ENCODE data around the gene FNDC1.
"Not testable (repeated sequence)": the region's sequence is repeated elsewhere in the genome, so short reads cannot be mapped to it uniquely, and the experiment has no call there.

FNDC1 gene

DNA sequence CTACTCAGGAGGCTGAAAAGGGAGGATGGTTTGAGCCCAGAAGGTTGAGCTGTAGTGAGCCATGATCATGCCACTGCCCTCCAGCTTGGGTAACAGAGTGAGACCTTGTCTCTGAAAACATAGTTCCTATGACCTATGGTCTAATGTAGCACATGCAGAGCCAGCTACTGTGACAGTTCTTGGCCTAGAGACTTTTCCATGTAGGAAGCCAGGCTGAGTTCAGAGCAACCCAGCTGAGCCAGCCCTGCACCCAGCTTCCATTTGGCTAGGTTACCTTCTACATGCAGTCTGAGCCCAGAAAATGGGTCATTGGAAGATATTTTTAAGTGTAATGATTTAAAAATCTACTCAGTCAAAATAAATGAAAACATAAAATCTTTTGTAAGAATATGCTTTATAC, 92.8 kb downstream of the FNDC1 start:
- DNase-seq = no peak

DNA sequence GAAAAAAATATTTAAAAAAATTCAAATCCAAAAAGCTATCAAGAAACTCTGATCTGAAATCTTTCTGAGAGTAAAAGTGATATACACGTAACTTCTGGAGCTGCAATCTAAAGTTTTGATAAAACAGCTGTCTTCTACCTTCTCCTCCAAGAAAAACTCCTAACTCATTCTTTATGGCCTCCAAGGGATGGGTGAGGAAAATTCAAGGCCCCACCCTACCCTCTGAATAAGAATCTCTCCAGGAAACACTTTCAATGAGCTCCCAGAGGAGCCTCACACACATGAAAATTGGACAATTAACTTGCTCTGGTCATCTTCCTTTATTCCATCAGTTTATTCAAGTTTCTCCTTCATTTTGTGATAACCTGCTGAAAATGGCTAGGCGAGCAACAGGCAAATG, 93.4 kb downstream of the FNDC1 start:
- no peak for DNase-seq

DNA sequence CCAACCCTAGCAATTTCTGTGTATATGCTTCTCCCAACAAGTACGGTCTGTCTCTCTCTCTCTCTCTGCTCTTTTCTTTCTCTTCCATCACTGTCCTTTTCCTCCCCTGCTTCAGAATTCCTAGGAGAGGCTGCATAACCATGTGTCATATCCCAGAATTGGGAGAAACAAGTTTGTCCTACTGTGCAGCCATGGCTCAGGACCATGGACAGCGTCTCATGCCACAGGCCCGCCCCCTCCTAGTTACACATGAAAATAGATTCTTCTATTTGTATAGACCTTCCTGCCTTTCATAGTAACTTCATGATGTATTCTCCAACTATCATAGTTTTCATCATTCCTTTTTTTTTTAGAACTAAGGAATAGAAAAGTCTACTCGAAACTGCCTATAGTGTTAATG, 98.0 kb downstream of the FNDC1 start:
- DNase-seq = no peak

DNA sequence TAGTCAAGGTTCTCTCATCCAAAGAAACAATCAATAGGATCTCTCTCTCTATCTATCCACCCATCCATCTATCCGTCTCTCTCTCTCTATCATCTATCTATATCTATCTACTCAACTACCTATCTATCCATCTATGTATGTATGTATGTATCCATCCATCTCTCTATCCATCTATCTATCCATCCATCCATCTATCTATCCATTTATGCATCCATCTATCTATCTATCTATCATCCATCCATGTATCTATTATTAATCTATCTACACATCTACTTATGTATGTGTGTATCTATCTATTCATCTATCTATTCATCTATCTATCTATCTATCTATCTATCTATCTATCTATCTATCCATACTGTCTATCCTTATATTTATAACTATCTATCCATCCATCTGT, 99.3 kb downstream of the FNDC1 start:
- no peak for DNase-seq

DNA sequence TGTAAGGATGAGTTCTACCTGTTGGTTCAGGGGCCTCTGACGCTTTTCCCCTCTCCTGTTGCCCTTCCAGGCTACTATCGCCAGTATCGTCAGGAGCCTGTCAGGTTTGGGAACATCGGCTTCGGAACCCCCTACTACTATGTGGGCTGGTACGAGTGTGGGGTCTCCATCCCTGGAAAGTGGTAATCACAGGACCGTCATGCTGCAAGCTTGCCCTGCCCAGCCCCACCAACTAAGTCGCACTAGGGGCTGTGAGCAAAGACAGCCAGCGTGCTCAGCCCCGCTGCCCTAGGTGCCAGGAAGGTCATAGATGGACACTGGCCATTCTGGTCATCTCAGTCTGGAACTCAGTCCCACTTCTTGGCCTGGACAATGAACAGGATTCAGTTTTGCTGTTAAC, 102.1 kb downstream of the FNDC1 start:
- DNase-seq = no peak

DNA sequence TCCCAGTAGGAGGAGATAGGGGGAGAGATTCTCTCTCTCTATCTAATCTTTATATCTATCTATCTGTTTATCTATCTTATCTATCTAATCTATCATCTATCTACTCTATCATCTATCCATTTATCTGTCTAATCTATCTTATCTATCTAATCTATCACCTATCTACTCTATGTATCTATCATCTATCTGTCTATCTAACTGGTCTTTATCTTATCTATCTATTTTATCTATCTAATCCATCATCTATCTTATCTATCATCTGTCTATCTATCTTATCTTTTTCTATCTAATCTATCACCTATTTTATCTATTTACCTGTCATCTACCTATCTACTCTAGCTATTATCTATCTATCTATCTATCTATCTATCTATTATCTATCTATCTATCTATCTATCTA, 109.4 kb downstream of the FNDC1 start:
- DNase-seq = no peak

DNA sequence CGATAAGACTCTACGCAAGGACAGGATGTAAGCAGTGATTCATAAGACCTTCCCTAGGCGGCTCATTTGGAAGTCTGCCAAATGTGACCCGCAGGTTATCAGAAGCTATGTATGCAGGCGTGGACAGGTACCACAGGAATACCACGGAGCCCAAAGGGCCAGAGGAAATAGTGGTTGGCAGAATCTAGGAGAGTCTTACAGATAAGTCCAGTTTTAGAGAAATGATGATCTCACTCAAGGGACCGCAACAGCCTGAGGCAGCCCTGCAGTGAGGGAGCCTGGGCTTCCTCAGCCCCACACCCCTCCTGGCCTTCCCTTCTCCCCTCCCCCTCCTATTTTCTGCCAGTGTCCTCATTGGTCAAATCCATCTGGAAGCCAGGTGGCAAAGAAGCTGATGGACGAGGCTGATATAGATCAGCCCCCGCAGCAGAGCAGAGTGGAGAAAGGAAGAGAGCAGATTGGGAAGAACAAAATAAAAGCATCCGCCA, 110.6 kb downstream of the FNDC1 start:
- DNase-seq = no peak

DNA sequence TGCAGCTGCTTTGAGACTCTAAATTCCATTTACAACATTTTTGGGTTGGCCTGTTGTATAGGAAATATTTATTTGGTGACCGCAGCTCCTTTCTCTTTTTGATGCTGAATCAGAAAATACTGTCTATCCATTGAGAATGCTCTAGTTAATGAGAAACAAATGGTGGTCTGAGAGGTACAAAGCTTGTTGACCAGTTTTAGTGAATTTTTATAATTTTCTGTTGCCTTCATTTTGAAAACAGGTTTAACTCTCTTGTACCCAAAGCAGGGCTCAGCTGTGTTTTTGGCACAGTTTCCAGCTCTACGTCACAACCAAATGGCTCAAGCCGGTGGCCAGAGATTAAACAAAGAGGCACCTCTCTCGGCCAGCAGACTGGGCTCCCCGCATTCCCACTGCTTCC, 113.2 kb downstream of the FNDC1 start:
- no peak for DNase-seq

DNA sequence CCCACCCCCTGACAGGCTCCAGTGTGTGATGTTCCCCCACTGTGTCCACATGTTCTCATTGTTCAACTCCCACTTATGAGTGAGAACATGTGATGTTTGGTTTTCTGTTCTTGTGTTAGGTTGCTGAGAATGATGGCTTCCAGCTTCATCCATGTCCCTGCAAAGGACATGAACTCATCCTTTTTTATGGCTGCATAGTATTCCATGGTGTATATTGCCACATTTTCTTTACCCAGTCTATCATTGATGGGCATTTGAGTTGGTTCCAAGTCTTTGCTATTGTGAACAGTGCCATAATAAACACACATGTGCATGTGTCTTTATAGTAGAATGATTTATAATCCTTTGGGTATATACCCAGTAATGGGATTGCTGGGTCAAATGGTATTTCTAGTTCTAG, 115.5 kb downstream of the FNDC1 start:
- DNase-seq = not testable (repeated sequence)

DNA sequence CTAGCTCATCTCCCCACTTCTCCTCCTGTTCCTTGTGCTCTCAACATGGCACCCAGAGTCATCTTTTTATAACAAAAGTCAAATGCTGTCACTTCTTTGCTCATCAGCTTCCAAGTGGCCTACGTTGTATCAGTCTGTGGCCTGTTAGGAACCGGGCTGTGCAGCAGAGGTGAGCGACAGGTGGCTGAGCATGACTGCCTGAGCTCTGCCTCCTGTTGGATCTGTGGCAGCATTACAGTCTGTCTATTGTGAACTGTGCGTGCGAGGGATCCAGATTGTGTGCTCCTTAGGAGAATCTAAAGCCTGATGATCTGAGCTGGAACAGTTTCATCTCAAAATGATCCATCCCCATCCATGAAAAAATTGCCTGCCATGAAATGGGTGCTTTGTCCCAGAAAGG, 129.6 kb downstream of the FNDC1 start:
- no peak for DNase-seq

DNA sequence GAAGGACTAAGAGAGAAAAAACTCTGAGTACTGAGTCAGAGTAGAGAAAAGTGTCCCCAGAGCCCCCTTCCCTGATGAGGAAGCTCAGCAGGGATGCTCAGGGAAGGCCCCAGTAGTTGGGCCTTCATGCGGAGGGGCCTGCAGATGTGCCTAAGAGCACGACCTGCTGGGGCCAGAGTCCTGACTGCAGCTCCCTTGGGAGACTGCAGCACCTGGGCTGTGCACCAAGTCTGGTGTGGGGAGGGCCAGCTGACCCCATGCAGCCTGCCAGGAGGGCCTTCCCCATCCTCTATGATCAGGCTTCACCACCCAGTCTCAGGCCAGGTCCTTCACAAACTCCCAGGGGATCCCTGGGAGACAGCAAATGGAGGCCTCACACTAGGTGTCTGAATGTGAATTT, 130.4 kb downstream of the FNDC1 start:
- no peak for DNase-seq

DNA sequence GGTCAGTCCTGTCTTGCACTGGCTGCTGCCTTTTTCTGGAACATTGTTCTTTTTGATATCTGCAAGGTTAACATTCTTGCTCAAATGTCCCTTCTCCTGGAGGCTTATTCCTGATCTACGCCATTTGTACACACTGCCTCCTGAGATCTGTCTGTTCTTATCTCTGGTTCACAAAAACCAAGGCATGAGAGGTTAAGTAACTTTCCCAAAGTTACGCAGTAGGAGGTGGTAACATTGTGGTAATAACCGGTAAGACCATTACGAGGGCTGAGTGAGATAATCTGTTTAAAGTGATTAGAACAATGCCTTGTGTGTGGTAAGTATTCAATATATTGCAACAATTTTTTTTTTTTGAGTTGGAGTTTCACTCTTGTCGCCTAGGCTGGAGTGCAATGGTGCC, 132.1 kb downstream of the FNDC1 start:
- DNase-seq = no peak

DNA sequence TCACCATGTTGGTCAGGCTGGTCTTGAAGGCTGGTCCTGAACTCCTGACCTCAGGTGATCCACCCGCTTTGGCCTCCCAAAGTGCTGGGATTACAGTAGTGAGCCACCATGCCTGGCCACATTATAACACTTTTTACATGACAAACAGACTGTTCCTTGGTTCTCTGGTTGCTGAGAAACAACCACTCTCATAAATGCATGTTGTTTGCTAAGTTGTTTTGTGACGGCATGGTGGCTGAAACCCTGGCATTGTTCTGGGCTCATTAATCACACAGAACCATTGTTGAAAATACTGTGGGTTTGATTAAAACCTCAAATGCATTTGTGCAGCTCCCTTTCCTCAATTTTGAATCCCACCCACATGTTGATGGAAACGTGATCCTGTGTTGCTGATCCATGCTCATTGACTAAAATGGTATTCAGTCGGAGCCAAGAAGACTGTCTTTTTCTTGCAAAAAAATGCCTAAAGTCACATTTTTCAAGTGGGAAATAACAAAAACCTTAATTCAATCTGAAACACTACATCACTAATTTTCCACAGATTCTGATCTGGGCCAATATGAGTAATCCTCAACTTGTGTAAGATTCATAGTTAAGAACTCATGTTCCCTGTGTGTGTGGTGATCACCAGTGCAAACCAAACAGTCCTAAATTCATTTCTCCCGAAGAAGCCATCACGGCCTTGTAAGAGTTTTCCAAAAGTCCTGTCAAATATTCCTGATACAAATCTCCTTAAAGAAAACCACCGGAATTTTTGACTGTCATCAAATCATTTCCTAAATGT, 132.8 kb downstream of the FNDC1 start:
- DNase-seq = no peak

DNA sequence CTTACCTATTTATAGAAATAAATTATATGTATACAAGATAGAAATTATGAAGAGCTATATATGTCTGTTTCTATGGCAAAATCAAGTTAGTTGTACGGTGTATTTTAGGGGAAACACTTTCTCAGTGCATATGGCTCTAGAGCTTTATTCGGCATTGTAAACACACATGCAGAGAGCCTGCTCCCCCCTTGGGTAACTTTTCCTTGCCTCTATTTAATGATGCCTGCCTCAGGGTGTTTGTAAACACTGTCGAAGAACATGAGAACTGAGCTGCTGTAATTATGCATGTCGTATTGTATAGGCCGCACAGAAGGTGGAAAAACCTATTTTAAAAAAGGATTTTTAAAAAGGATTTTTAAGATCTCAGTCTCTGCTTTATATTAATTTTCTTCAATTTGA, 133.4 kb downstream of the FNDC1 start:
- DNase-seq = no peak

DNA sequence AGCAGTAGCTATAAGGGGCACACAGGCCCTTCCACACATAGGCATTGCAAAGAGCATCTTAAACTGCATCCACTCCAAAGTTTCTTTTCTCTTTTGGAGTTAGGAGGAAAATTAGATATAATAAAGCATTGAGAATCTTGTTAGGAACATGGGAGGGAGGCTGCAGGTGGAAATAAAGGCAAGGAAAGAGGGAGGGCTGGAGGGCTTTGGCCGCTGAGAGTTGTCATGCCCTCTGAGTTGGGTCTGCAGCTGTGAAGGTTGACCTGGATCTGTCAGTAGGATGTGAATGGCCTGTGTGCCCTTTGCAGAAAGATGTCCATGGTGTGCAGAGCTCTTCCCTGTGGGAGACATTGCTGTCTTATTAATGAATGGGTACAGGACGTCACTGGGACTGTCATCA, 134.0 kb downstream of the FNDC1 start:
- DNase-seq = no peak

DNA sequence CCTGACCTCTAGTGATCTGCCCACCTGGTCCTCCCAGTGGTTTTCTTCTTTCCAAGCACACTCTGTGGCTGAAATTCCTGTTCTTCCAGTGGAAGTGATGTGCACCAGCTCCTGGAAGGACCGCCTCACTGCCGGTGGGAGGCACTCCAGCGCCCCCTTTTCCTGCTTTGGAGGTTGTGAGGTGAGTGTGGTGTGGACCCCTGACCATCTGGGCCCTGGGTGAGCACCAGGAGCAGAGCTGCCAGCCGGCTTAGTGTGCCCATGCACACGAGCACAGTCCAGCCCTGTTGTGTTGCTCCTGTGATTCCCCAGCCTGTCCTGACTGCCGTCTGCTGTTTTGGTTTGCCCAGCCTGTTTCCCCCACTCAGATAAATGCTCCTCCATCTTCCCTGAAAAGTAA, 134.6 kb downstream of the FNDC1 start:
- DNase-seq = no peak

DNA sequence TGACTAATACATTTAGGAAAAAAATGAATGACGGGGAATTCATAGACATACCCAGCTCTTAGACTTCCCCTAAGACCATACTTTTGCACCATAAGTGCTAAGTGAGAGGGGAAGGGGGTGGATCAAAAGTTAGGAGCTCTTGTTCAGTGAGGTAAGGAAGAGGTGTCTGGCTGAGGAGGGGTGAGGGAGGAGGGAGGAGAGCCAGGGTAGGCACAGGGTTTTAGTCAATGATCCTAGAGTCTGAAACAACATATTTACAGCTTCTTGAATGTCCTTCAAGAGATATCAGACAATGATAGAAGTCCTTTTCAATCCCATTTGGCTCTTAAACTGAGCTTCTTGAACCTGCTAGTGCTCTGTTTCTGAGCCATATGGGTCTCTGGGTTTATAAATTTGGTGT, 135.4 kb downstream of the FNDC1 start:
- DNase-seq = no peak

DNA sequence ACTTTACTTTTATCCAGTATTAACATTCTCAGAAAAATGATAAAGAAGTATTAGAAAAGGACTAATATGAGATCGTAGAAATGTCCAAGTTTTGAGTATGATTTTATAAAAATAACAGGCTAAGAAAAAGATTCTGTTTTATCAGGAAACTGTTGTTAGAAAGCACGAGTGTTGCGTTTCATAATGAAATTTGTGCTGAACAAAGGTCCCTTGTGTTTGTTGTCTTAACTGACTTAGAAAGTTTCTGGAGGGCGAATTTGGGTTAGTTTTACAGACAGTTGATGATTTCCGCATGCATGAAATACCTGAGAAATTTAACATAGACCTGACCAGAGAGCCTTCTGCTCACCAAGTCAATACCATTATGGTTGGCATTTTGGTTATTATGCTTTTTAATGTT, 136.0 kb downstream of the FNDC1 start:
- DNase-seq = no peak

DNA sequence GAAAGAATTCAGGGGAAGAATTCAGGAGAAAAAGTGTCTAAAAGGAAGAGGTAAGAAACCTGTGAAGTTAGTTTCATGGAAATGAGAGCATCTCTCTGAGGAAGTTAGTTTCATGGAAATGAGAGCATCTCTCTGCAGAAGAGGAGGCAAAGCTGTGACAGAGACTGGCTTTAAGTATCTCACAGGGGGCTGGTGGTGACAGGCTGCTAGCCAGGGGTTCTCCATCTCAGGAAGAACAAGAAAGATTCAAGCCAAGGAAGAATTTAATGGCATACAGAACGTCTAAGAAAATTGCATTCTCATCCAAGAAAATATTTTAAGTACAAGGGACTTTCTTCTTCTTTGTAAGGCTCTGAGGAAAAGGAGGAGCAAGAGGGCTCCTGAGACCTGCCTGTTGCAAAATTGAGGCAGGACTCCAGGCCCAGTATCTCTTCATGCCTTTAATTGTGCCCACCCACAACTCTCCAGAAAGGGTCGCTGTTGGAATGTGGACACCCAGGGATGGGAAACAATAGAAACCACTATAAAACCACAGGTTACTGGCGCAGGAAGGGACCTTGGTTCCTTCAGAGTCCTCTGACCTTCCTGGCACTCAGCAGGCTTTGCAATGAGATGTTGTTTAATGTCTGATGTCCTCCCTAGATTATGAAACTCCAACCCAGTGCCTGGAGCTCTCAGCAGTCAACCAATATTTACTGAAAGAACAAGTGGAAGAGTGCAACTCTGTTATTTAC, 136.8 kb downstream of the FNDC1 start:
- no peak for DNase-seq

DNA sequence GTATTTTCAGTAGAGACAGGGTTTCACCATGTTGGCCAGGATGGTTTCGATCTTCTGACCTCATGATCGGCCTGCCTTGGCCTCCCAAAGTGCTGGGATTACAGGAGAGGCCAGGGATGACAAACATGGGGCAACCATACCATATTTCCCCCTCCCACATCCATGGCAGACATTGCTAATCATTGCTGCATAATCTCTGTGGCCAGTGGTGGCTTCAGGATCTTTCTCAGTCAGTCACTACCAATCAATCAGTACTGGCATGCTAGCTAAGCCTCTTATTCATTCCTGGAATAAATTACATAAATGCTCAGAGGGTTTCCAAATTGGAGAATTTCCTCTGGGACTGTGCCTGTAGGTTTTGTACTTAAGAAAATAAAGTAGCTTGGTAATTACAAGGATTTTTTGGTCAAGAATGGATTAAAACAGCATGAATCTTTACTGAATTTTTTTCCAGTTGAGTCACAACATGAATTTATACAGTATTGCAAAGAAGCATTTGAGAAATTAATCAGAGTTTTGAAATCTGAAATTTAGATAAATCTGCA, 138.1 kb downstream of the FNDC1 start:
- DNase-seq = no peak

DNA sequence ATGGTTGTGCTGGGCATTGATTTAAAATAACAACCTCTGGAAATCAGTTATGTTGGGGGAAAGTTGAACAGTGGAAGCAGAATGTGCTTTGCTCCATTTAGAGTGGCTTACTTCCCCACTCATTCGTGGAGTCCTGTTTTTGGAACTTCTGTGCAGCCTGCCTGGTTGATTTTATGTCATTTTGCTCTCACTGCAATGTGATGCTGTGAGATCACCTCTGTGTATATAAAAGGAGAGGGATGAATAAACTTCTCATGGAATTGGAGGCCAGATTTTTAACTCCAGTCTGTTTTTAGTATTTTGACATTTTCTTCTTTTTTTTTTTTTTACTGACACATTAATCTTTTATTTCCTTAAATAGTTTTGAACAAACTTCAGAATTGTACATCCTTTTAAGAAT, 139.0 kb downstream of the FNDC1 start:
- no peak for DNase-seq

DNA sequence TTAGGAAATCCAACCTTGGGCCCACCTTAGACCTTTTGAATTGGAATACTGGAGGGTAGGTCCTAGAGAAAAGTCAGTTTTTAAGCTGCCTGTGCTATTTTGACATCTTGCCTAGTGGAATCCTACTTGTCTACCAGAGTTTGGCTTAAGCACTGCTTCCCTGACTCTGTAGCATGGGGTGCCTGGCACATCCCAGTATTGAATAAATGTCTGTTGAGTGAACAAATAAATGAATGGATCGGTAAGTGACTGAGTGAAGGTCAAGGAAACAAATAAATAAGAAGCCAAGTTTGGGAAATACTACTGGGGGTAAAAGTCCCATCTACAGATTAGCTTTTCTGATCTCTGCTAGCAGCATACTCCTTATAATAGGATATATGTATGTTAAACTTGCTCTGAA, 140.5 kb downstream of the FNDC1 start:
- DNase-seq = no peak

DNA sequence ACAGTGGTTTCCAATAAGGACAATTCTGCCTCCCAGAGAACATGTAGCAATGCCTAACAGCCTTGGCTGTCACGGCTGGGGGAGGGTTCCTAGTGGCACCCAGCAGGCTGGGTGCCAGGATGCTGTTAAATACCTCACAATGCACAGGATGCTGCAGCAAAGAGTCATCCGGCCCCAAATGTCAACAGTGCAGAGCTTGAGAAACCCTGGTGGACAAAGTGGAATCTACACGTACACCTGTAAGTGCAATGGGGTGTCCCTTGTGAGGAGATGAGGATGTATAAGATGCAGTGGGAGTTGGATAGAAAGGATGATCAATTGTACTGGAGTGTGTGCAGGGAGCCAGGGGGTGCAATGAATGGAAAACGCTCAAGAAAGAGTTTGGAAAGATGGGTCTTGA, 142.4 kb downstream of the FNDC1 start:
- DNase-seq = no peak

DNA sequence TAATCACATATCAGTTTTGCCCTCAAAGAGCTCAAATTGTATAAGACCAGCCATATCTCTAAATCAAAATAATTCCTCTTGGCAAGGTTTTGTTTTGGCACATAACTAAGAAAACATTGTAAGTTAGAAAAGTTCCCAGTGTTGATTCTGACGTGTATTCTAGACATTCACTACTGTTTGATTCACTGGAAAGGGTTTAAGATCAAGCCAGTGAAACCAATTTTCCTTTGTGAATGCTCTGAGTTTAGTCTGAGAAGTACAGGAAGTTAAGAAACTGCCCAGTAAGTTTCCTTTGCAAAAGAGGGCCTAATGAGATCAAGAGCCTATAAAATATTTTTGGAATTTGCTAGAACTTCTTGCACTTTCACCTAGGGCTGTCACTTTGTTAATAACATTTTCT, 143.0 kb downstream of the FNDC1 start:
- no peak for DNase-seq
